Panc1 (cell line): ENCODE data around the gene APOB.

ENCODE experiments used
- POLR2AphosphoS5 ChIP-seq: IDR thresholded peaks from 2 replicates; pipeline ENCODE4 v1.6.1; 2012; ENCODE audit warnings: mild to moderate bottlenecking, low read depth, low read length, moderate library complexity
- REST ChIP-seq, 2 experiments: IDR thresholded peaks; 2 replicates each; pipeline ENCODE4 v1.6.1; 2011 to 2012; ENCODE audit warnings: low read depth in 2 of 2, control low read depth in 1 of 2, low read length in 1 of 2, mild to moderate bottlenecking in 1 of 2, moderate library complexity in 1 of 2; ENCODE audit not compliant: insufficient read depth in 1 of 2
- SIN3A ChIP-seq: IDR thresholded peaks from 2 replicates; pipeline ENCODE4 v1.6.1; 2012; ENCODE audit warnings: low read depth, mild to moderate bottlenecking, low read length, moderate library complexity, borderline replicate concordance; ENCODE audit not compliant: insufficient read depth
- TCF7L2 ChIP-seq: IDR thresholded peaks from 2 replicates; pipeline ENCODE4 v1.6.1; 2011; ENCODE audit warnings: mild to moderate bottlenecking, low read depth, low read length, inconsistent platforms
- TF ChIP-seq, protein P1 (sequence below): fragments of 450-650 bp; IDR thresholded peaks from 2 replicates; pipeline ENCODE4 v1.5.1; 2017; ENCODE audit warnings: mild to moderate bottlenecking

DNA sequence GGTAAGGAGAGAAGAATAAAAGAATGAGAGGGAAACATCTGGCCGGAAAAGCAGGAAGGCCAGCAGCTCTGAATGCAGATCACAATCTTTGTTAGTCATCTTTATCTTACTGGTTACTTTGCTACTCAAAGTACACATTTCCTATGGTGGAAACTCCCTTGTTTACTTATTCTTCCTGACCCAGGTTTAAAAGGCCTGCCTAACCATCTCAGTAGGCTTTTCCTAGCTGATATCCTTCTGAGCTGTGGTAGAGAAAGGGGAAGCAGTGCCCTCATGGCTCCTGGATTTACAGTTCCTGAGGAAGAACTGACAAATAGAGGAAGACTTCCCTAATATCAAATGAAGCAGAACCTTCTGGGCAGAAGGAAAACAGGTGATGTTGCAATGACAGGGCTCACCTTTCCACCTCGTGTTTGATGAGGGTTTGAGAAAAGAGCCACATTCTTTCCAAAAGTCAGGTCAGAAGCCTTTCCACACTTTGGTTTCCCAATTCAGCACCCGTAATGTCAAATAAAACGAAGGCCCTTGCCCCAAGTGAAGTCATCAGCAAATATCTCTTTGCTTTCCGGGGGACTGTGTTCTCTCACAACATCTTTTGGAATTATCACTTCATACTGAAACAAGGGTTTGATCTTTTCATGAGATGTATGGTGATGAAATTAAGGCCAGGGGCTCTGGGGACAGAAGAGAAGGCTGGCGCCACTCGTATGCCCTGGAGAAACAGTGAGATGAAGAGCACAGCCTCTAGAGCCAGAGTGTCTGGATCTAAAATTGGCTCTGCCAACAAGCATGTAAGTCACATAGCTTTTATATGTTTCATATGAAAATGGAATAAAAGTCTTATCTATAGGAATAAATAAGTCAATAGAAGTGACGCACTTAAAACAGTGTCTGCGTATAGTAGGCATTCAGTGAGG, 26.7 kb upstream of the APOB start:
- TF ChIP-seq, protein P1, sequence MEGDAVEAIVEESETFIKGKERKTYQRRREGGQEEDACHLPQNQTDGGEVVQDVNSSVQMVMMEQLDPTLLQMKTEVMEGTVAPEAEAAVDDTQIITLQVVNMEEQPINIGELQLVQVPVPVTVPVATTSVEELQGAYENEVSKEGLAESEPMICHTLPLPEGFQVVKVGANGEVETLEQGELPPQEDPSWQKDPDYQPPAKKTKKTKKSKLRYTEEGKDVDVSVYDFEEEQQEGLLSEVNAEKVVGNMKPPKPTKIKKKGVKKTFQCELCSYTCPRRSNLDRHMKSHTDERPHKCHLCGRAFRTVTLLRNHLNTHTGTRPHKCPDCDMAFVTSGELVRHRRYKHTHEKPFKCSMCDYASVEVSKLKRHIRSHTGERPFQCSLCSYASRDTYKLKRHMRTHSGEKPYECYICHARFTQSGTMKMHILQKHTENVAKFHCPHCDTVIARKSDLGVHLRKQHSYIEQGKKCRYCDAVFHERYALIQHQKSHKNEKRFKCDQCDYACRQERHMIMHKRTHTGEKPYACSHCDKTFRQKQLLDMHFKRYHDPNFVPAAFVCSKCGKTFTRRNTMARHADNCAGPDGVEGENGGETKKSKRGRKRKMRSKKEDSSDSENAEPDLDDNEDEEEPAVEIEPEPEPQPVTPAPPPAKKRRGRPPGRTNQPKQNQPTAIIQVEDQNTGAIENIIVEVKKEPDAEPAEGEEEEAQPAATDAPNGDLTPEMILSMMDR, result no peak
- TF ChIP-seq REST (IDR thresholded peaks at IDR 0.05; ENCODE audit: insufficient read depth in 1 of 2, low read depth in 2 of 2, low read length in 1 of 2), result no peak
- TF ChIP-seq POLR2AphosphoS5, result no peak
- TF ChIP-seq SIN3A, result no peak
- TF ChIP-seq TCF7L2, result no peak
